Mammary epithelial cell (primary cell): Measurements from ENCODE around the gene CLIC3.

Experiments used
- CTCF ChIP-seq, 2 donors: IDR thresholded peaks in 1 of 2; conservative IDR thresholded peaks in 1 of 2; 2 replicates each; pipeline ENCODE4 v1.5.1; 2011 to 2012; ENCODE audit warnings: inconsistent platforms in 2 of 2, low read length in 2 of 2, mild to moderate bottlenecking in 2 of 2, control low read depth in 1 of 2, low read depth in 1 of 2; ENCODE audit not compliant: insufficient read depth in 1 of 2; ENCODE audit errors: extremely low read depth in 1 of 2
- EZH2 ChIP-seq: IDR thresholded peaks from 2 replicates; pipeline ENCODE4 v1.6.1; 2012; ENCODE audit warnings: low read length, inconsistent platforms, borderline replicate concordance

DNA sequence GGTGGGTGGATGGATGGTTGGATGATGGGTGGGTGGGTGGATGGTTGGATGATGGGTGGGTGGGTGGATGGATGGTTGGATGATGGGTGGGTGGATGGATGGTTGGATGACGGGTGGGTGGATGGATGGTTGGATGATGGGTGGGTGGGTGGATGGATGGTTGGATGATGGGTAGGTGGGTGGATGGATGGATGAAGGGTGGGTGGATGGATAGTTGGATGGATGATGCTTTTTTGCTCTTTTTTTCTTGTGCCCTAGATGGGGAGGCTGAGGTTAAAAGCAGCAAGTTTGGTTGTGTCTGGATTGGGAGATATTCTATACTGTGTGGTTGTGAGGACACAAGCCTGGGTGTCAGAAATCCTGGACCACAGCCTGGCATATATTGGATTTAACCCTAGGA lies 38.9 kb downstream of the CLIC3 start:
- TF ChIP-seq CTCF (conservative IDR thresholded peaks at IDR 0.05 in 1 of 2, IDR thresholded peaks at IDR 0.05 in 1 of 2; ENCODE audit: extremely low read depth in 1 of 2, insufficient read depth in 1 of 2, low read depth in 1 of 2, low read length in 2 of 2) (no peak), EZH2 (no peak)
